ENCODE data around the gene DPH3. TPM values are rescaled to one million over a fixed set of nuclear protein-coding genes. Genes with fewer than 3 reads are reported as not detected.

The DPH3 gene
- total and polyA plus RNA-seq, 9 of the 15 experiments (the other 6 are each of a cell fraction or from before 2014, with no cell fraction given), result 15.9 to 131 (median 38.7) TPM

DNA sequence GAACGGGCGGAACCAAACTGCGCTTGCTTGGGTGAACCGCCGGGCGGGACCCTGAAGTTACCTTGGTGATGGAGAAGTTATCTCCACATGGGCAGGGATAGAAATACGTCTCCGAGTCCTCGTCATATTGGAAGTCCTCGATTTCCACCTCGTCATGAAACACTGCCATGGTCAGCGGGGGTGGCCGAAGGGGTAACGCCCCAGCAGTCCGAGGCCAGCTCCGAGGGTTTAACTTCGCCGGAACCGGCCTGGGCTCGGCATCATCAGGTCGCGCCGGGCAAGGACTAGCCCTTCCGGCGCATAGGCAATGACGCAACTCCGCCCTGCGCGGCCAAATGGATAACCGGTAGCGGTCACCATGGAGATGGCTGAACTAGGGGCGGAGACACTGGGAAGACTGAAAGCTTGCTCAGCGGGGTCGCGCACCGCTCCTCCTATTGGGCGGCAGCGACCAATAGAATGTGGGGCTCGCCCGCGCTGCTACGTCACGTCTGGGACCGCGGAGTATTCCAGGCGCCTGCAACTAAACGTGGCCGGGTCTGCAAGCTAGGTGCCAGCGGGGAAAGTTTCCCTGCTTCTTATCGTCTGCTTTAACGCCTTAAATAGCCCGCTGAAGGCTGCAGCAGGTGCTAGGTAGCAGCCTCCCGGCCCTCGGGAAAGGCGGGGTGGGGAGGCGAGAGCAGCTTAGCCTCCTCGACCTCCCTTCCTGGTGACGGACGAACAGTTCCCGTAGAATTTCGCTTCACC, at the start of gene DPH3, which contains the start of gene OXNAD1 (continued):
- no peak for TF ChIP-seq SREBF2 (CRISPR knock-in tag; IDR thresholded peaks at IDR 0.05)
- TF ChIP-seq CBFB (CRISPR knock-in tag; IDR thresholded peaks at IDR 0.05), result no peak; the same call in 1 of the 2 replicates
- TF ChIP-seq, protein P1, sequence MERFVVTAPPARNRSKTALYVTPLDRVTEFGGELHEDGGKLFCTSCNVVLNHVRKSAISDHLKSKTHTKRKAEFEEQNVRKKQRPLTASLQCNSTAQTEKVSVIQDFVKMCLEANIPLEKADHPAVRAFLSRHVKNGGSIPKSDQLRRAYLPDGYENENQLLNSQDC (CRISPR knock-in tag; IDR thresholded peaks at IDR 0.05), result 0 out of 2 replicates have a peak, but pooled peaks have one; percentile 35
- TF ChIP-seq ARID2 (IDR thresholded peaks at IDR 0.05), result no peak
- TF ChIP-seq ZNF184 (CRISPR knock-in tag; IDR thresholded peaks at IDR 0.05), result no peak
- TF ChIP-seq MCM2 (IDR thresholded peaks at IDR 0.05; ENCODE audit: low read depth), result no peak
- TF ChIP-seq NR2C2 (CRISPR knock-in tag; IDR thresholded peaks at IDR 0.05), result peak; percentile 86
- TF ChIP-seq NR2C2 (tag; IDR thresholded peaks at IDR 0.05), result peak; percentile 96
- TF ChIP-seq, protein P2, sequence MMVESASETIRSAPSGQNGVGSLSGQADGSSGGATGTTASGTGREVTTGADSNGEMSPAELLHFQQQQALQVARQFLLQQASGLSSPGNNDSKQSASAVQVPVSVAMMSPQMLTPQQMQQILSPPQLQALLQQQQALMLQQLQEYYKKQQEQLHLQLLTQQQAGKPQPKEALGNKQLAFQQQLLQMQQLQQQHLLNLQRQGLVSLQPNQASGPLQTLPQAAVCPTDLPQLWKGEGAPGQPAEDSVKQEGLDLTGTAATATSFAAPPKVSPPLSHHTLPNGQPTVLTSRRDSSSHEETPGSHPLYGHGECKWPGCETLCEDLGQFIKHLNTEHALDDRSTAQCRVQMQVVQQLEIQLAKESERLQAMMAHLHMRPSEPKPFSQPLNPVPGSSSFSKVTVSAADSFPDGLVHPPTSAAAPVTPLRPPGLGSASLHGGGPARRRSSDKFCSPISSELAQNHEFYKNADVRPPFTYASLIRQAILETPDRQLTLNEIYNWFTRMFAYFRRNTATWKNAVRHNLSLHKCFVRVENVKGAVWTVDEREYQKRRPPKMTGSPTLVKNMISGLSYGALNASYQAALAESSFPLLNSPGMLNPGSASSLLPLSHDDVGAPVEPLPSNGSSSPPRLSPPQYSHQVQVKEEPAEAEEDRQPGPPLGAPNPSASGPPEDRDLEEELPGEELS (CRISPR knock-in tag; IDR thresholded peaks at IDR 0.05; ENCODE audit: borderline replicate concordance), result 0 out of 2 replicates have a peak, but pooled peaks have one; percentile 24
- 0 out of 2 replicates have a peak, but pooled peaks have one; percentile 35 for TF ChIP-seq ZNF174 (CRISPR knock-in tag; IDR thresholded peaks at IDR 0.05)
- no peak for TF ChIP-seq NR1H2 (CRISPR knock-in tag; IDR thresholded peaks at IDR 0.05)
- TF ChIP-seq CBX8 (IDR thresholded peaks at IDR 0.05; ENCODE audit: borderline replicate concordance, extremely low read depth, low read depth, low read length, poor library complexity, severe bottlenecking), result no peak
- TF ChIP-seq NFE2L1 (tag; IDR thresholded peaks at IDR 0.05; ENCODE audit: borderline replicate concordance, low read depth), result no peak
- TF ChIP-seq, protein P3, sequence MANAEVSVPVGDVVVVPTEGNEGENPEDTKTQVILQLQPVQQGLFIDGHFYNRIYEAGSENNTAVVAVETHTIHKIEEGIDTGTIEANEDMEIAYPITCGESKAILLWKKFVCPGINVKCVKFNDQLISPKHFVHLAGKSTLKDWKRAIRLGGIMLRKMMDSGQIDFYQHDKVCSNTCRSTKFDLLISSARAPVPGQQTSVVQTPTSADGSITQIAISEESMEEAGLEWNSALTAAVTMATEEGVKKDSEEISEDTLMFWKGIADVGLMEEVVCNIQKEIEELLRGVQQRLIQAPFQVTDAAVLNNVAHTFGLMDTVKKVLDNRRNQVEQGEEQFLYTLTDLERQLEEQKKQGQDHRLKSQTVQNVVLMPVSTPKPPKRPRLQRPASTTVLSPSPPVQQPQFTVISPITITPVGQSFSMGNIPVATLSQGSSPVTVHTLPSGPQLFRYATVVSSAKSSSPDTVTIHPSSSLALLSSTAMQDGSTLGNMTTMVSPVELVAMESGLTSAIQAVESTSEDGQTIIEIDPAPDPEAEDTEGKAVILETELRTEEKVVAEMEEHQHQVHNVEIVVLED (CRISPR knock-in tag; IDR thresholded peaks at IDR 0.05), result peak; percentile 67
- peak; percentile 61; the same call in 1 of the 2 replicates for TF ChIP-seq TAF7 (tag; IDR thresholded peaks at IDR 0.05)
- no peak for TF ChIP-seq SMAD3 (CRISPR knock-in tag; conservative IDR thresholded peaks at IDR 0.05)
- TF ChIP-seq RBM22 (IDR thresholded peaks at IDR 0.05; ENCODE audit: low read depth, low read length, poor library complexity, severe bottlenecking), result peak; percentile 76
- peak; percentile 98 for TF ChIP-seq KHSRP (IDR thresholded peaks at IDR 0.05)
- no peak for TF ChIP-seq BRD9 (IDR thresholded peaks at IDR 0.05; ENCODE audit: low read depth, partially characterized antibody)
- TF ChIP-seq GABPB2 (CRISPR knock-in tag; conservative IDR thresholded peaks at IDR 0.05), result no peak
- TF ChIP-seq ELF4 (CRISPR knock-in tag; IDR thresholded peaks at IDR 0.05), result peak; percentile 76; the same call in 1 of the 2 replicates
- TF ChIP-seq ASH1L (IDR thresholded peaks at IDR 0.05; ENCODE audit: borderline replicate concordance, low read depth, partially characterized antibody), result no peak
- TF ChIP-seq ZNF785 (CRISPR knock-in tag; IDR thresholded peaks at IDR 0.05), result no peak
- TF ChIP-seq LCOR (CRISPR knock-in tag; IDR thresholded peaks at IDR 0.05), result 0 out of 2 replicates have a peak, but pooled peaks have one; percentile 85
- TF ChIP-seq PHTF2 (CRISPR knock-in tag; IDR thresholded peaks at IDR 0.05), result no peak
- no peak for TF ChIP-seq NR3C1 (CRISPR knock-in tag; IDR thresholded peaks at IDR 0.05)
- TF ChIP-seq STAT5B (CRISPR knock-in tag; IDR thresholded peaks at IDR 0.05), result no peak

Measured in K562 (cell line).